GM12872 (cell line): Measurements from ENCODE around the gene CCDC159.

Source experiments
- CTCF ChIP-seq: IDR thresholded peaks from 3 replicates; pipeline ENCODE4 v1.5.1; 2011; ENCODE audit warnings: low read depth, mild to moderate bottlenecking, low read length, moderate library complexity; ENCODE audit not compliant: insufficient read depth

Gene CCDC159

GRCh38 chr19:11387162-11388034, 41.1 kb downstream of the CCDC159 start:
- no peak for TF ChIP-seq CTCF

GRCh38 chr19:11390359-11390758, 44.0 kb downstream of the CCDC159 start:
- no peak for TF ChIP-seq CTCF

GRCh38 chr19:11390933-11391680, 44.8 kb downstream of the CCDC159 start:
- no peak for TF ChIP-seq CTCF

GRCh38 chr19:11397089-11397610, 50.8 kb downstream of the CCDC159 start:
- no peak for TF ChIP-seq CTCF

- TF ChIP-seq CTCF: no peak
These were observed 53.3 kb downstream of the CCDC159 start for GRCh38 chr19:11399667-11400066.

GRCh38 chr19:11400798-11401197, 54.5 kb downstream of the CCDC159 start:
- TF ChIP-seq CTCF: no peak

GRCh38 chr19:11401808-11402543, 55.7 kb downstream of the CCDC159 start:
- TF ChIP-seq CTCF: no peak
